GM15510 (cell line): ENCODE data around the gene BEST1.

Experiments used
- POLR2A ChIP-seq: IDR thresholded peaks from 3 replicates; pipeline ENCODE4 v1.6.1; 2011; ENCODE audit warnings: borderline replicate concordance; ENCODE audit not compliant: insufficient read length; ENCODE audit errors: extremely low read depth

BEST1 gene

GRCh38 chr11:61923166-61924063 lies 26.7 kb upstream of the BEST1 start:
- no peak for TF ChIP-seq POLR2A

GRCh38 chr11:61924064-61924455 lies 26.1 kb upstream of the BEST1 start:
- no peak for TF ChIP-seq POLR2A

GRCh38 chr11:61925736-61926135 lies 24.4 kb upstream of the BEST1 start:
- TF ChIP-seq POLR2A = no peak

- TF ChIP-seq POLR2A = no peak
Measured at GRCh38 chr11:61926235-61926634, 23.9 kb upstream of the BEST1 start.

GRCh38 chr11:61927501-61927900 lies 22.6 kb upstream of the BEST1 start:
- TF ChIP-seq POLR2A = no peak

GRCh38 chr11:61928606-61929005 lies 21.5 kb upstream of the BEST1 start:
- TF ChIP-seq POLR2A = no peak

GRCh38 chr11:61930933-61931332 lies 19.2 kb upstream of the BEST1 start:
- no peak for TF ChIP-seq POLR2A

- no peak for TF ChIP-seq POLR2A
Measured at GRCh38 chr11:61935861-61936260, 14.3 kb upstream of the BEST1 start.

GRCh38 chr11:61940466-61940865 lies 9.7 kb upstream of the BEST1 start:
- no peak for TF ChIP-seq POLR2A

- TF ChIP-seq POLR2A = no peak
Measured at GRCh38 chr11:61945191-61945590, 5.0 kb upstream of the BEST1 start.

GRCh38 chr11:61946894-61947293 lies 3.3 kb upstream of the BEST1 start:
- no peak for TF ChIP-seq POLR2A

- TF ChIP-seq POLR2A = no peak
Measured at GRCh38 chr11:61947486-61948210, 2.5 kb upstream of the BEST1 start.

GRCh38 chr11:61948505-61948904 lies 1.6 kb upstream of the BEST1 start:
- TF ChIP-seq POLR2A = no peak

- no peak for TF ChIP-seq POLR2A
Measured at GRCh38 chr11:61949169-61950034, 749 bp upstream of the BEST1 start.
